K562 (cell line): Measurements from ENCODE around the gene ACOX2. TPM values are rescaled to one million over a fixed set of nuclear protein-coding genes. Genes with fewer than 3 reads are reported as not detected.

ENCODE experiments used
- ATAC-seq: fragments of 200-7000 bp; cut with Tn5 transposase; 3 replicates; pipeline ENCODE4 v1.9.1; 2020; ENCODE audit warnings: moderate library complexity
- BruUV-seq: library from RNA; stranded (reverse); fragments of 400-500 nt; replicated peaks from 2 replicates; lab custom pipeline; 2021; lab: Mats Ljungman, UMichigan
- CTCF ChIA-PET: fragments of 300-600 bp; formaldehyde crosslinking; extraction: SDS; loops from one replicate; lab custom pipeline; 2021; ENCODE audit warnings: low intra/inter-chr PET ratio; lab: Yijun Ruan, JAX
- POLR2A ChIA-PET: fragments of 300-600, 350-650 bp; sonication (Branson Sonifier 250); formaldehyde crosslinking; extraction: SDS; loops from one replicate; lab custom pipeline; 2021; ENCODE audit warnings: antibody characterized with exemption, inconsistent platforms; lab: Yijun Ruan, JAX
- DNase-seq, 4 experiments: peaks; one replicate each; pipeline versions ENCODE4 v3.0.0 to v3.0.0-alpha.2; 2011 to 2018; ENCODE audit warnings: low spot score in 3 of 4, mixed read lengths in 3 of 4; ENCODE audit errors: extremely low read depth in 1 of 4
- FAIRE-seq: peaks from 2 replicates; lab custom pipeline; 2011; peaks lifted over from hg19 to GRCh38; lab: Jason Lieb, UNC
- H2AFZ ChIP-seq: 2 replicates; pipeline ENCODE4 v1.6.0; 2011; ENCODE audit warnings: low read depth, low read length, control low read depth, inconsistent platforms
- H3K27ac ChIP-seq: fragments of 200-600 bp; 3 replicates; pipeline ENCODE4 v1.8.0; 2011; ENCODE audit warnings: low read depth, mild to moderate bottlenecking, control low read depth, inconsistent platforms, low read length, moderate library complexity, mixed read lengths; ENCODE audit errors: extremely low read depth
- H3K27me3 ChIP-seq, 2 experiments: fragments of 300-600 bp in 1 of 2; 2 replicates in 1 of 2; 3 replicates in 1 of 2; pipeline versions ENCODE4 v1.6.0 to v1.8.0; 2011; ENCODE audit warnings: inconsistent platforms in 2 of 2, low read length in 2 of 2, mild to moderate bottlenecking in 1 of 2, mixed read lengths in 1 of 2, moderate library complexity in 1 of 2; ENCODE audit not compliant: control insufficient read depth in 2 of 2, insufficient read depth in 2 of 2
- H3K36me3 ChIP-seq: fragments of 300-600 bp; 3 replicates; pipeline ENCODE4 v1.8.0; 2011; ENCODE audit warnings: mild to moderate bottlenecking, low read length, inconsistent platforms; ENCODE audit not compliant: control insufficient read depth, insufficient read depth
- H3K4me1 ChIP-seq, 2 experiments: fragments of 200-600 bp in 1 of 2; replicated peaks in 1 of 2; 2 replicates in 1 of 2; 3 replicates in 1 of 2; pipeline versions ENCODE4 v1.5.1 to v1.8.0; 2011; ENCODE audit warnings: inconsistent platforms in 2 of 2, low read length in 2 of 2, mild to moderate bottlenecking in 1 of 2, mixed read lengths in 1 of 2, moderate library complexity in 1 of 2; ENCODE audit not compliant: control insufficient read depth in 2 of 2, insufficient read depth in 2 of 2
- H3K4me2 ChIP-seq: 2 replicates; pipeline ENCODE4 v1.6.1; 2011; ENCODE audit warnings: low read length, control low read depth, inconsistent platforms, mixed read lengths; ENCODE audit not compliant: insufficient read depth
- H3K4me3 ChIP-seq: fragments of 200-600 bp; sonication (generic), shearing (Covaris generic); 2 replicates; pipeline ENCODE4 v1.5.1; 2016; ENCODE audit warnings: control low read depth, inconsistent platforms
- H3K79me2 ChIP-seq: fragments of 200-600 bp; 3 replicates; pipeline ENCODE4 v1.8.0; 2011; ENCODE audit warnings: low read length, inconsistent platforms; ENCODE audit not compliant: control insufficient read depth, insufficient read depth
- H3K9ac ChIP-seq, 2 experiments: 2 replicates each; pipeline versions ENCODE4 v1.6.0 to v1.6.1; 2011; ENCODE audit warnings: low read depth in 2 of 2, low read length in 2 of 2, control low read depth in 1 of 2, inconsistent platforms in 1 of 2, mild to moderate bottlenecking in 1 of 2, mixed read lengths in 1 of 2; ENCODE audit not compliant: insufficient read depth in 1 of 2
- H3K9me1 ChIP-seq: one replicate; pipeline ENCODE4 v1.6.0; 2011; ENCODE audit warnings: inconsistent platforms, mild to moderate bottlenecking, low read length, moderate library complexity; ENCODE audit not compliant: control insufficient read depth, insufficient read depth
- H3K9me3 ChIP-seq: replicated peaks from 2 replicates; pipeline ENCODE4 v1.5.1; 2011; ENCODE audit warnings: low read depth, low read length, inconsistent platforms; ENCODE audit not compliant: control insufficient read depth, insufficient read depth
- H4K20me1 ChIP-seq: replicated peaks from 2 replicates; pipeline ENCODE4 v1.6.1; 2011; ENCODE audit warnings: low read length, inconsistent platforms, mixed read lengths; ENCODE audit not compliant: control insufficient read depth, insufficient read depth
- ATF6 ChIP-seq: sonication (generic); formaldehyde crosslinking; IDR thresholded peaks from 2 replicates; pipeline ENCODE4 v1.4.0; 2020; ENCODE audit warnings: mild to moderate bottlenecking, missing genetic modification reagents
- JUND ChIP-seq, 2 experiments: IDR thresholded peaks; 2 replicates in 1 of 2; 3 replicates in 1 of 2; pipeline ENCODE4 v1.6.1; 2011; ENCODE audit warnings: borderline replicate concordance in 2 of 2, low read depth in 2 of 2, low read length in 2 of 2, improper control_type of control experiment in 1 of 2, missing biosample characterization in 1 of 2, missing genetic modification characterization in 1 of 2, missing genetic modification reagents in 1 of 2
- SP1 ChIP-seq: sonication (generic); formaldehyde crosslinking; IDR thresholded peaks from 2 replicates; pipeline ENCODE4 v1.8.1; 2022; ENCODE audit warnings: mild to moderate bottlenecking, missing genetic modification reagents
- TAL1 ChIP-seq: fragments of 450-650 bp; IDR thresholded peaks from 2 replicates; pipeline ENCODE4 v1.6.1; 2016; ENCODE audit warnings: mild to moderate bottlenecking
- ZFP91 ChIP-seq: sonication (generic); formaldehyde crosslinking; IDR thresholded peaks from 2 replicates; pipeline ENCODE4 v1.8.0; 2022; ENCODE audit warnings: mild to moderate bottlenecking, missing genetic modification reagents
- ZNF511 ChIP-seq: sonication (generic); formaldehyde crosslinking; IDR thresholded peaks from 2 replicates; pipeline ENCODE4 v1.8.0; 2022; ENCODE audit warnings: mild to moderate bottlenecking, missing genetic modification reagents
- WGBS: fragments of 100-300 bp; shearing (Covaris generic); methylation state at CpG from one replicate; pipeline ENCODE4 v1.1.6; 2016; ENCODE audit warnings: low coverage, mixed read lengths; ENCODE audit not compliant: insufficient coverage; ENCODE audit errors: missing lambda C conversion rate; 5-methylcytosine and 5-hydroxymethylcytosine counted together
- in situ Hi-C: fragments of 300-500 bp; cut with MboI; formaldehyde crosslinking; loops from 4 replicates; pipeline ENCODE4 v1.15.0; 2018; ENCODE audit warnings: inconsistent platforms, mixed read lengths
- intact Hi-C: fragments of 100-400 bp; cut with micrococcal nuclease; formaldehyde crosslinking; loops from 2 replicates; pipeline ENCODE4 v1.14.2; 2022
- polyA plus RNA-seq, 8 experiments: library from polyadenylated mRNA; depleted of rRNA in 4 of 8; stranded (reverse) in 5 of 8; unstranded in 3 of 8; fragments of >200 nt; fragmentation: Nextera tagmentation in 2 of 8; fragmentation: Illumina TruSeq in 1 of 8; extraction: Ambion mirVana in 2 of 8; extraction: Trizol in 1 of 8; gene quantifications; 2 replicates each; pipeline versions ENCODE4 v1.2.1 to v1.2.3, GENCODE V29; 2011 to 2014; ENCODE audit warnings: inconsistent platforms in 1 of 8, missing spikeins in 1 of 8
- total RNA-seq, 7 experiments: library from RNA; depleted of rRNA in 6 of 7; stranded (reverse); fragments of >200 nt in 6 of 7; fragmentation: Illumina TruSeq in 2 of 7; extraction: Trizol in 2 of 7; gene quantifications; 2 replicates each; pipeline versions ENCODE4 v1.2.1 to v1.2.3, GENCODE V29; 2011 to 2021; ENCODE audit warnings: low replicate concordance in 1 of 7

Gene ACOX2
- total and polyA plus RNA-seq, 9 of the 15 experiments (the other 6 are each of a cell fraction or from before 2014, with no cell fraction given), result 0.15 TPM; not detected in 8

GRCh38 chr3:58522759-58523425 lies 14.1 kb downstream of the ACOX2 start (continued):
- TF ChIP-seq ZNF511 (CRISPR knock-in tag) (no peak), TAL1 (peak; percentile 72), ZFP91 (no peak)

DNA sequence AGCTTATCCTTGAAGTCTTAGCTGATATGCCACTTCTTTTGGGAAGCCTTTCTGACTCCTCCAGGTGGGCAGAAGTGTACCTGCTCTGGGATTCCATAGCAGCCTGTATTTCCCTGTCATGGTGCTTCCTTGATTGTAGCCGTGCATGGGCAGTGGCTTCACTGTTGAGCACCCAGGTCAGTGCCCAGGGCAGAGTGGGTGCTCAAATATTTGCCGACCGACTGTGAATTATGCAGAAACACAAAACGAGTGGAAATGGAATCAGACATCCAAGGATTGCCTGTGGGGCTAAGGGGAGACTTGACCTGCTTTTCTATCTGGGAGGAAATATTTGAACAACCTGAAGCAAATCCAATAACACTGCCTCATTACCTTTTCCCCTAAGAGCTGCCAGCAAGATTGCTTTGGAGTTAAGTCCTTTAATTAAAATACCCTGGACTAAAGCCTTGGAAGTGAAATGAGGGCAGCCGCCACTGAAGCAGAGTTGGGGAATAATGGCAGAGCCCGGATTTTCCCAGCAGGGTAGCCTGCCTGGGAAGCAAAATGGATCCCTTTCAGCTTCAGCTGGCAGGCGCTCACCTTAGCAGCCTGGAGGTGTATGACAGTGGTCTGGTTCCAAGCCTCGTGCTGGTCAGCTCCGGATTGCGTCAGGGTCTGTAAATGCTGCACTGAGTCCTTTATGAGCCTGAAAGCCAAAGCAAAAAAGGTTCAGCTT lies 14.9 kb downstream of the ACOX2 start:
- WGBS, result 67% methylated on average over 10 of the region's 10 CpGs
- intact Hi-C loops, result no loop called here
- no peak overlapping the region for H3K4me3 ChIP-seq
- FAIRE-seq, result no peak
- H3K9ac ChIP-seq, result peak overlapping the region in 1 of 2 experiments; percentile 61; a peak in 1 of 4 replicates
- H3K4me2 ChIP-seq, result no peak overlapping the region
- TF ChIP-seq ATF6 (no peak), SP1 (CRISPR knock-in tag) (no peak), JUND (IDR thresholded peaks at IDR 0.05; ENCODE audit: borderline replicate concordance, low read depth, low read length) (no peak), JUND (tag; IDR thresholded peaks at IDR 0.05; ENCODE audit: borderline replicate concordance, low read depth, low read length) (no peak)
- TF ChIP-seq, all 486 proteins: peak for 0
- H3K79me2 ChIP-seq, result no peaks in the 10 kb centered on the region
- DNase-seq (no peak), ATAC-seq (no peak)
- H3K9me1 ChIP-seq, result no peaks in the 10 kb centered on the region
- H2AFZ ChIP-seq, result no peak overlapping the region
- in situ Hi-C loops, result no loop called here
- H3K36me3 ChIP-seq, result no peaks in the 10 kb centered on the region
- no peaks in the 10 kb centered on the region for H4K20me1 ChIP-seq
- peaks cover 0 to 2% of the 10 kb centered on the region in 2 experiments; a peak in 1 of 5 replicates for H3K27me3 ChIP-seq
- BruUV-seq, result no TSS peak
- H3K4me1 ChIP-seq, result peaks cover 15 to 25% of the 10 kb centered on the region in 2 experiments; a peak in 4 of 5 replicates
- H3K9me3 ChIP-seq, result no peaks in the 10 kb centered on the region
- POLR2A ChIA-PET, result interaction anchor here (0.6 to 2.0 kb wide), 3 partner anchors 14 to 168 kb away, joined by 3 to 6 read pairs (median 4); no protein-coding TSS in a partner anchor
- CTCF ChIA-PET, result no interaction called here
- H3K27ac ChIP-seq, result no peak overlapping the region
